OCI-LY7 (cell line): ENCODE measurements around the gene BTD. TPM values are rescaled to one million over a fixed set of nuclear protein-coding genes. Genes with fewer than 3 reads are reported as not detected.

Source experiments
- BruUV-seq: library from RNA; stranded (reverse); fragments of 400-500 nt; replicated peaks from 2 replicates; lab custom pipeline; 2021; lab: Mats Ljungman, UMichigan
- CTCF ChIA-PET: fragments of 300-600 bp; sonication (Branson Sonifier 250); formaldehyde crosslinking; loops from one replicate; lab custom pipeline; 2022; ENCODE audit warnings: antibody characterized with exemption; ENCODE audit not compliant: unreplicated experiment; lab: Charles Lee
- POLR2A ChIA-PET: fragments of 300-600 bp; sonication (Branson Sonifier 250); formaldehyde crosslinking; loops from one replicate; lab custom pipeline; 2022; ENCODE audit warnings: antibody characterized with exemption; lab: Charles Lee
- DNase-seq: peaks from one replicate; pipeline ENCODE4 v3.0.0-alpha.2; 2015; ENCODE audit warnings: low spot score
- H2AFZ ChIP-seq: fragments of 200-600 bp; sonication (generic), shearing (Covaris generic); 2 replicates; pipeline ENCODE4 v1.6.1; 2014; ENCODE audit warnings: mild to moderate bottlenecking, antibody characterized with exemption, low read length, moderate library complexity
- H3K27ac ChIP-seq: fragments of 200-600 bp; sonication (generic); 2 replicates; pipeline ENCODE4 v1.5.1; 2014; ENCODE audit warnings: mixed run types, low read depth, mild to moderate bottlenecking, moderate library complexity, low read length, inconsistent platforms; ENCODE audit not compliant: poor library complexity, severe bottlenecking
- H3K36me3 ChIP-seq: fragments of 200-600 bp; sonication (generic); 2 replicates; pipeline ENCODE4 v1.6.1; 2014; ENCODE audit warnings: mild to moderate bottlenecking, antibody characterized with exemption, low read length, moderate library complexity, mixed read lengths; ENCODE audit not compliant: insufficient read depth
- H3K4me1 ChIP-seq: fragments of 200-600 bp; sonication (generic); 2 replicates; pipeline ENCODE4 v1.5.1; 2014; ENCODE audit warnings: mild to moderate bottlenecking, low read length; ENCODE audit not compliant: insufficient read depth, poor library complexity, severe bottlenecking
- H3K4me2 ChIP-seq: fragments of 200-600 bp; sonication (generic); 2 replicates; pipeline ENCODE4 v1.6.1; 2014; ENCODE audit warnings: mild to moderate bottlenecking, low read length
- H3K4me3 ChIP-seq: fragments of 200-600 bp; sonication (generic); 2 replicates; pipeline ENCODE4 v1.5.1; 2014; ENCODE audit warnings: mild to moderate bottlenecking, low read depth, low read length; ENCODE audit not compliant: poor library complexity, severe bottlenecking
- H3K79me2 ChIP-seq: fragments of 200-600 bp; sonication (generic); 2 replicates; pipeline ENCODE4 v1.6.1; 2016; ENCODE audit warnings: low read depth, mild to moderate bottlenecking, low read length, moderate library complexity, mixed read lengths; ENCODE audit not compliant: insufficient read depth
- H3K9me2 ChIP-seq: fragments of 200-600 bp; sonication (generic); 2 replicates; pipeline ENCODE4 v1.6.1; 2016; ENCODE audit warnings: mild to moderate bottlenecking, low read length, mixed read lengths; ENCODE audit not compliant: insufficient read depth
- H3K9me3 ChIP-seq: fragments of 200-600 bp; sonication (generic); 2 replicates; pipeline ENCODE4 v1.6.1; 2014; ENCODE audit warnings: mild to moderate bottlenecking, mixed run types, low read length, mixed read lengths
- H4K20me1 ChIP-seq: fragments of 200-600 bp; sonication (generic); 2 replicates; pipeline ENCODE4 v1.6.1; 2014; ENCODE audit warnings: mild to moderate bottlenecking, antibody characterized with exemption, low read length, moderate library complexity, mixed read lengths; ENCODE audit not compliant: insufficient read depth
- EZH2phosphoT487 ChIP-seq: fragments of 200-600 bp; sonication (generic); IDR thresholded peaks from 2 replicates; pipeline ENCODE4 v1.6.1; 2018; ENCODE audit warnings: low read depth, borderline replicate concordance, mild to moderate bottlenecking, mixed run types, antibody characterized with exemption, low read length, moderate library complexity, mixed read lengths
- intact Hi-C: fragments of 100-400 bp; cut with micrococcal nuclease; formaldehyde crosslinking; loops from one replicate; pipeline ENCODE4 v1.10.0; 2022; ENCODE audit not compliant: unreplicated experiment
- total RNA-seq, 2 experiments: library from RNA; depleted of rRNA in 1 of 2; stranded (reverse); fragments of >200 nt in 1 of 2; shearing (Covaris generic) in 1 of 2; gene quantifications; 2 replicates each; pipeline ENCODE4 v1.2.3, GENCODE V29; 2014 to 2022
- TF ChIP-seq, protein P1 (sequence below): fragments of 200-600 bp; sonication (generic); conservative IDR thresholded peaks from 2 replicates; pipeline ENCODE4 v1.5.1; 2014; ENCODE audit warnings: mild to moderate bottlenecking, antibody characterized with exemption, low read length, moderate library complexity, mixed read lengths

BTD gene
- total RNA-seq, 2 experiments from 2014 or later = 4.2 to 6.0 TPM

DNA sequence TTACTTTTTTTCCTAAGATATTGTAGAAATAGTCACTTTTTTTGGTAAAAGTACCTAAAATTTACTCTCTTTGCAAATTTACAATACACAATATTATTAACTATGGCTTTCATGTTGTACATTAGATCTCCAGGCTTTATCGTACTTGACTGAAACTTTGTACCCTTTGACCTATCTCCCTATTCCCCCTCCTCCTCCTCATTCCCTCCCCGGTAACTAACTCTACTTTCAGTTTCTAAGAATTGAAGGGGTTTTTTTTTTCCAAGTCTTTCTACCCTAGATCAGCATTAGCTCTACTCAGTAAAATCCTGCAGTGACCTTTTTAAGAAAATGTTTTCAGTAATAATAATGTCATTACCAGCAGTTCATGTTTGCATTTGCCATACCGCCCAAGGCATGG lies 10.3 kb upstream of the BTD start:
- H3K27ac ChIP-seq = no peak overlapping the region
- CTCF ChIA-PET = no interaction called here

GRCh38 chr3:15591928-15592327 lies 9.6 kb upstream of the BTD start:
- no peak overlapping the region for H3K27ac ChIP-seq
- H4K20me1 ChIP-seq = no peaks in the 10 kb centered on the region
- ChIA-PET CTCF (no interaction called here), POLR2A (no interaction called here)
- no peaks in the 10 kb centered on the region for H3K4me1 ChIP-seq
- no peaks in the 10 kb centered on the region for H3K79me2 ChIP-seq
- H2AFZ ChIP-seq = no peak overlapping the region
- no TSS peak for BruUV-seq
- intact Hi-C loops = no loop called here
- 0 out of 2 replicates have a peak, but pooled peaks cover 7% of the 10 kb centered on the region for H3K9me3 ChIP-seq
- peaks cover 47% of the 10 kb centered on the region for H3K36me3 ChIP-seq
- TF ChIP-seq, protein P1, sequence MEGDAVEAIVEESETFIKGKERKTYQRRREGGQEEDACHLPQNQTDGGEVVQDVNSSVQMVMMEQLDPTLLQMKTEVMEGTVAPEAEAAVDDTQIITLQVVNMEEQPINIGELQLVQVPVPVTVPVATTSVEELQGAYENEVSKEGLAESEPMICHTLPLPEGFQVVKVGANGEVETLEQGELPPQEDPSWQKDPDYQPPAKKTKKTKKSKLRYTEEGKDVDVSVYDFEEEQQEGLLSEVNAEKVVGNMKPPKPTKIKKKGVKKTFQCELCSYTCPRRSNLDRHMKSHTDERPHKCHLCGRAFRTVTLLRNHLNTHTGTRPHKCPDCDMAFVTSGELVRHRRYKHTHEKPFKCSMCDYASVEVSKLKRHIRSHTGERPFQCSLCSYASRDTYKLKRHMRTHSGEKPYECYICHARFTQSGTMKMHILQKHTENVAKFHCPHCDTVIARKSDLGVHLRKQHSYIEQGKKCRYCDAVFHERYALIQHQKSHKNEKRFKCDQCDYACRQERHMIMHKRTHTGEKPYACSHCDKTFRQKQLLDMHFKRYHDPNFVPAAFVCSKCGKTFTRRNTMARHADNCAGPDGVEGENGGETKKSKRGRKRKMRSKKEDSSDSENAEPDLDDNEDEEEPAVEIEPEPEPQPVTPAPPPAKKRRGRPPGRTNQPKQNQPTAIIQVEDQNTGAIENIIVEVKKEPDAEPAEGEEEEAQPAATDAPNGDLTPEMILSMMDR = no peak
- no peak for TF ChIP-seq EZH2phosphoT487
- DNase-seq = no peak
- no peaks in the 10 kb centered on the region for H3K9me2 ChIP-seq
- no peak overlapping the region for H3K4me3 ChIP-seq
- H3K4me2 ChIP-seq = no peak overlapping the region

More for the DNA sequence above, 10.3 kb upstream of the BTD start:
- no peak overlapping the region for H3K4me3 ChIP-seq
- H3K4me2 ChIP-seq = no peak overlapping the region
- H3K36me3 ChIP-seq = peaks cover 46% of the 10 kb centered on the region
- H3K9me3 ChIP-seq = 0 out of 2 replicates have a peak, but pooled peaks cover 7% of the 10 kb centered on the region
- TF ChIP-seq, protein P1 = no peak
- TF ChIP-seq EZH2phosphoT487 = no peak
- DNase-seq = no peak
- no peaks in the 10 kb centered on the region for H3K79me2 ChIP-seq
- H3K9me2 ChIP-seq = no peaks in the 10 kb centered on the region
- POLR2A ChIA-PET = interaction anchor here (1.0 kb wide), 1 partner anchor 21 kb away, joined by 5 read pairs; no protein-coding TSS in a partner anchor
- no peaks in the 10 kb centered on the region for H3K4me1 ChIP-seq
- intact Hi-C loops = no loop called here
- BruUV-seq = no TSS peak
- H2AFZ ChIP-seq = no peak overlapping the region
- no peaks in the 10 kb centered on the region for H4K20me1 ChIP-seq

DNA sequence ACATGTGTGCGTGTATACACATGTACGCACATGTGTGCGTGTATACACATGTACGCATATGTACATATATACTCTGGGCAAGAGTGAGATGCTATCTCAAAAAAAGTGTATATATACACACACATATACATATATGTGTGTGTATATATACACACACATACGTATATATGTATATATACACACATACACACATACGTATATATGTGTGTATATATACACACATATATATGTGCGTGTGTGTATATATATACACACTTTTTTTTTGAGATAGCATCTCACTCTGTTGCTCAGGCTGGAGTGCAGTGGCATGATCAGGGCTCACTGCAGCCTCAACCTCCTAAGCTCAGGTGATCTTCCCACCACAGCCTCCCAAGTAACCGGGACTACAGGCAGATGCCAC lies 8.6 kb upstream of the BTD start:
- BruUV-seq = no TSS peak
- ChIA-PET CTCF (no interaction called here), POLR2A (no interaction called here)
- no peak overlapping the region for H3K4me3 ChIP-seq
- no peak overlapping the region for H3K27ac ChIP-seq
- H3K9me3 ChIP-seq = 0 out of 2 replicates have a peak, but pooled peaks cover 7% of the 10 kb centered on the region
- H4K20me1 ChIP-seq = no peaks in the 10 kb centered on the region
- H3K79me2 ChIP-seq = no peaks in the 10 kb centered on the region
- no peaks in the 10 kb centered on the region for H3K4me1 ChIP-seq
- H3K36me3 ChIP-seq = peaks cover 53% of the 10 kb centered on the region
- no peak overlapping the region for H2AFZ ChIP-seq
- no peaks in the 10 kb centered on the region for H3K9me2 ChIP-seq
- TF ChIP-seq, protein P1 = no peak
- no peak for TF ChIP-seq EZH2phosphoT487
- no peak overlapping the region for H3K4me2 ChIP-seq
- intact Hi-C loops = no loop called here
- DNase-seq = no peak
